Stimulated activated naive CD8-positive, alpha-beta T cell treated with anti-CD3 and anti-CD28 coated beads, Interleukin-15, amount 100 ng/mL, for 72 hours (primary cell): Measurements from ENCODE around the gene ARHGAP45.

Source experiments
- ATAC-seq: fragments of 150-1000 bp; cut with Tn5 transposase; 2 replicates; pipeline ENCODE4 v1.10.0; 2021; ENCODE audit warnings: mild to moderate bottlenecking, moderate library complexity
- DNase-seq, 2 donors: peaks; one replicate each; pipeline ENCODE4 v3.0.0; 2021 to 2022
- H3K27ac Mint-ChIP-seq, 2 donors: one replicate each; pipeline ENCODE4 v1.8.0; 2022; ENCODE audit warnings: mild to moderate bottlenecking in 2 of 2, mixed read lengths in 2 of 2, moderate library complexity in 2 of 2
- H3K27me3 Mint-ChIP-seq: one replicate; pipeline ENCODE4 v1.8.0; 2022; ENCODE audit warnings: mixed read lengths
- H3K4me1 Mint-ChIP-seq: one replicate; pipeline ENCODE4 v1.8.0; 2022; ENCODE audit warnings: mild to moderate bottlenecking, mixed read lengths
- H3K4me3 Mint-ChIP-seq, 2 donors: one replicate each; pipeline ENCODE4 v1.8.0; 2022; ENCODE audit warnings: mild to moderate bottlenecking in 2 of 2, mixed read lengths in 2 of 2, moderate library complexity in 1 of 2
- H3K9me3 Mint-ChIP-seq, 2 donors: one replicate each; pipeline ENCODE4 v1.8.0; 2022; ENCODE audit warnings: mixed read lengths in 2 of 2

ARHGAP45 gene

GRCh38 chr19:1047696-1048147 is 19.2 kb upstream of the ARHGAP45 start:
- no peak for ATAC-seq
- no peak for DNase-seq
- no peak overlapping the region for H3K27ac Mint-ChIP-seq
- H3K27me3 Mint-ChIP-seq = no peaks in the 10 kb centered on the region
- no peak overlapping the region for H3K4me3 Mint-ChIP-seq
- H3K9me3 Mint-ChIP-seq = no peaks in the 10 kb centered on the region
- H3K4me1 Mint-ChIP-seq = peaks cover 13% of the 10 kb centered on the region

- no peak for ATAC-seq
- no peak overlapping the region for H3K27ac Mint-ChIP-seq
- no peaks in the 10 kb centered on the region for H3K27me3 Mint-ChIP-seq
- DNase-seq = no peak
- H3K4me3 Mint-ChIP-seq = no peak overlapping the region
- H3K9me3 Mint-ChIP-seq = no peaks in the 10 kb centered on the region
- H3K4me1 Mint-ChIP-seq = peaks cover 7% of the 10 kb centered on the region
Measured at GRCh38 chr19:1049106-1049505, 17.9 kb upstream of the ARHGAP45 start.

GRCh38 chr19:1049800-1050199 is 17.2 kb upstream of the ARHGAP45 start:
- ATAC-seq = no peak
- peaks cover 7% of the 10 kb centered on the region for H3K4me1 Mint-ChIP-seq
- H3K4me3 Mint-ChIP-seq = no peak overlapping the region
- DNase-seq = no peak
- no peaks in the 10 kb centered on the region for H3K9me3 Mint-ChIP-seq
- no peak overlapping the region for H3K27ac Mint-ChIP-seq
- no peaks in the 10 kb centered on the region for H3K27me3 Mint-ChIP-seq

GRCh38 chr19:1050989-1051788 is 15.8 kb upstream of the ARHGAP45 start:
- Mint-ChIP-seq H3K4me3 (no peak overlapping the region), H3K27ac (peak overlapping the region in 1 of 2 donors; percentile 21), H3K4me1 (peaks cover 7% of the 10 kb centered on the region), H3K27me3 (no peaks in the 10 kb centered on the region), H3K9me3 (peaks cover 0 to 3% of the 10 kb centered on the region in 2 donors)
- no peak for DNase-seq
- ATAC-seq = no peak

GRCh38 chr19:1051791-1052190 is 15.2 kb upstream of the ARHGAP45 start:
- DNase-seq (no peak), ATAC-seq (no peak)
- H3K27me3 Mint-ChIP-seq = no peaks in the 10 kb centered on the region
- peaks cover 7% of the 10 kb centered on the region for H3K4me1 Mint-ChIP-seq
- peaks cover 3 to 9% of the 10 kb centered on the region in 2 donors for H3K9me3 Mint-ChIP-seq
- no peak overlapping the region for H3K4me3 Mint-ChIP-seq
- H3K27ac Mint-ChIP-seq = peak overlapping the region in 1 of 2 donors; percentile 21

- no peak overlapping the region for H3K4me3 Mint-ChIP-seq
- DNase-seq (no peak), ATAC-seq (no peak)
- no peaks in the 10 kb centered on the region for H3K27me3 Mint-ChIP-seq
- H3K9me3 Mint-ChIP-seq = peaks cover 7 to 15% of the 10 kb centered on the region in 2 donors
- H3K27ac Mint-ChIP-seq = no peak overlapping the region
- H3K4me1 Mint-ChIP-seq = peaks cover 10% of the 10 kb centered on the region
Measured at GRCh38 chr19:1052349-1052975, 14.5 kb upstream of the ARHGAP45 start.

- H3K27ac Mint-ChIP-seq = no peak overlapping the region
- no peak overlapping the region for H3K4me3 Mint-ChIP-seq
- ATAC-seq = no peak
- H3K9me3 Mint-ChIP-seq = peaks cover 9 to 25% of the 10 kb centered on the region in 2 donors
- H3K4me1 Mint-ChIP-seq = peaks cover 20% of the 10 kb centered on the region
- DNase-seq = no peak
- no peaks in the 10 kb centered on the region for H3K27me3 Mint-ChIP-seq
Measured at GRCh38 chr19:1053176-1054101, 13.5 kb upstream of the ARHGAP45 start.

- ATAC-seq = no peak
- H3K4me1 Mint-ChIP-seq = peaks cover 22% of the 10 kb centered on the region
- no peak for DNase-seq
- no peak overlapping the region for H3K4me3 Mint-ChIP-seq
- H3K27ac Mint-ChIP-seq = no peak overlapping the region
- peaks cover 9 to 27% of the 10 kb centered on the region in 2 donors for H3K9me3 Mint-ChIP-seq
- H3K27me3 Mint-ChIP-seq = no peaks in the 10 kb centered on the region
Measured at GRCh38 chr19:1054102-1055027, 12.6 kb upstream of the ARHGAP45 start.

GRCh38 chr19:1055028-1055425 is 11.9 kb upstream of the ARHGAP45 start:
- Mint-ChIP-seq H3K4me1 (peaks cover 22% of the 10 kb centered on the region), H3K27me3 (no peaks in the 10 kb centered on the region), H3K9me3 (peaks cover 9 to 27% of the 10 kb centered on the region in 2 donors), H3K4me3 (no peak overlapping the region), H3K27ac (no peak overlapping the region)
- no peak for DNase-seq
- no peak for ATAC-seq

- peaks cover 22% of the 10 kb centered on the region for H3K4me1 Mint-ChIP-seq
- H3K27ac Mint-ChIP-seq = no peak overlapping the region
- peaks cover 9 to 27% of the 10 kb centered on the region in 2 donors for H3K9me3 Mint-ChIP-seq
- DNase-seq (no peak), ATAC-seq (no peak)
- H3K4me3 Mint-ChIP-seq = no peak overlapping the region
- H3K27me3 Mint-ChIP-seq = no peaks in the 10 kb centered on the region
Measured at GRCh38 chr19:1055886-1056620, 10.9 kb upstream of the ARHGAP45 start.

GRCh38 chr19:1057176-1057855 is 9.7 kb upstream of the ARHGAP45 start:
- ATAC-seq (peak; percentile 55), DNase-seq (no peak)
- Mint-ChIP-seq H3K4me1 (peaks cover 15% of the 10 kb centered on the region), H3K27me3 (no peaks in the 10 kb centered on the region), H3K9me3 (peaks cover 9 to 27% of the 10 kb centered on the region in 2 donors), H3K4me3 (no peak overlapping the region), H3K27ac (no peak overlapping the region)

- Mint-ChIP-seq H3K27ac (no peak overlapping the region), H3K9me3 (peaks cover 9 to 27% of the 10 kb centered on the region in 2 donors), H3K4me1 (peaks cover 15% of the 10 kb centered on the region), H3K27me3 (no peaks in the 10 kb centered on the region), H3K4me3 (no peak overlapping the region)
- ATAC-seq (no peak), DNase-seq (no peak)
Measured at GRCh38 chr19:1058112-1058511, 8.9 kb upstream of the ARHGAP45 start.

GRCh38 chr19:1060689-1061088 is 6.3 kb upstream of the ARHGAP45 start:
- no peaks in the 10 kb centered on the region for H3K27me3 Mint-ChIP-seq
- H3K4me1 Mint-ChIP-seq = peaks cover 41% of the 10 kb centered on the region

GRCh38 chr19:1061987-1062386 is 5.0 kb upstream of the ARHGAP45 start:
- H3K4me3 Mint-ChIP-seq = no peak overlapping the region
- no peaks in the 10 kb centered on the region for H3K27me3 Mint-ChIP-seq
- peaks cover 5 to 16% of the 10 kb centered on the region in 2 donors for H3K9me3 Mint-ChIP-seq
- H3K27ac Mint-ChIP-seq = no peak overlapping the region
- no peak for ATAC-seq
- peaks cover 52% of the 10 kb centered on the region for H3K4me1 Mint-ChIP-seq
- DNase-seq = no peak

More at GRCh38 chr19:1060689-1061088, 6.3 kb upstream of the ARHGAP45 start:
- H3K9me3 Mint-ChIP-seq = peaks cover 9 to 27% of the 10 kb centered on the region in 2 donors
- DNase-seq (no peak), ATAC-seq (no peak)
- no peak overlapping the region for H3K4me3 Mint-ChIP-seq
- no peak overlapping the region for H3K27ac Mint-ChIP-seq
